ENCODE data around the gene OXSM. TPM values are rescaled to one million over a fixed set of nuclear protein-coding genes. Genes with fewer than 3 reads are reported as not detected.
A peak's percentile ranks its signal among the peaks of the same experiment; 100 is the strongest.

The OXSM gene
- total and polyA plus RNA-seq, 10 of the 15 experiments (the other 5 are each of a cell fraction or from before 2014, with no cell fraction given) = 12.9 to 37.5 (median 22.1) TPM

DNA sequence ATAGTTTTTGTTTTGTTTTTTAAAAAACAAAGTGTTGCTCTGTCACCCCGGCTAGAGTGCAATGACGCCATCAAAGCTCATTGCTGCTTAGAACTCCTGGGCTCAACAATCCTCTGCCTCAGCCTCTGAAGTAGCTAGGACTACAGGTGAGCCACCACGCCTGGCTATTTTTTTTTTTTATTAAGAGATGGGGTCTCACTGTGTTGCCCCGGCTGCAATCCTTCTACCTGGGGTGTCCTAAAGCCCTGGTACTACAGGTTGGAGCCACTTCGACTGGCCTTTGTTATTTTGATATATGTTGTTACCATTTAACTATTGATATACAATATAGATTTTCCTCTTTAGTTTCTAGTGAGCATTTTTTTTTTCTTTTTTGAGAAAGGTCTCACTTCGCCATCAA is 9.3 kb upstream of the OXSM start:
- RAD21 ChIA-PET (ENCODE audit: unreplicated experiment) = interaction anchor here (0.9 to 1.9 kb wide), 6 partner anchors 9 to 120 kb away, joined by 3 to 6 read pairs (median 4); partner anchors contain the start of gene OXSM
- Histone ChIP-seq H3K36me3 (ENCODE audit: control insufficient read depth in 2 of 2, insufficient read depth in 2 of 2, low read length in 1 of 2) (peaks cover 2 to 17% of the 10 kb centered on the region in 2 experiments; a peak in 3 of 4 replicates), H3K79me2 (ENCODE audit: control insufficient read depth, insufficient read depth, low read length) (peaks cover 44% of the 10 kb centered on the region), H3K4me1 (ENCODE audit: control insufficient read depth, insufficient read depth, low read length) (peaks cover 10% of the 10 kb centered on the region), H3K4me3 (peak overlapping the region; percentile 79), H3K4me2 (ENCODE audit: control insufficient read depth, insufficient read depth) (peak overlapping the region; percentile 80), H3K9ac (ENCODE audit: control insufficient read depth, insufficient read depth, low read length) (peak overlapping the region; percentile 47), H3K27me3 (replicated peaks in 1 of 2; ENCODE audit: control insufficient read depth in 2 of 2, insufficient read depth in 2 of 2, low read length in 1 of 2) (no peaks in the 10 kb centered on the region), H3K27ac (ENCODE audit: control insufficient read depth, insufficient read depth) (peak overlapping the region; percentile 86), H3K9me3 (replicated peaks; ENCODE audit: control insufficient read depth, insufficient read depth, low read length) (peaks cover 9% of the 10 kb centered on the region; the same call in 2 of the 3 replicates), H2AFZ (ENCODE audit: control insufficient read depth, low read depth, low read length) (no peak overlapping the region), H4K20me1 (ENCODE audit: control insufficient read depth, insufficient read depth) (no peaks in the 10 kb centered on the region)
- SMC1A ChIA-PET (ENCODE audit: uncharacterized antibody, unreplicated experiment) = interaction anchor here (0.7 to 2.5 kb wide), 12 partner anchors 9 to 132 kb away, joined by 3 to 10 read pairs (median 4); partner anchors contain the start of gene OXSM
- DNase-seq (ENCODE audit: low read depth, low spot score) (no peak), FAIRE-seq (no peak), ATAC-seq (no peak)
- intact Hi-C loops (cut with micrococcal nuclease; ENCODE audit: unreplicated experiment) (loop anchor here (1.0 kb wide), 1 partner anchor 117 kb away; no protein-coding TSS in a partner anchor), in situ Hi-C loops (cut with MboI) (loop anchor here (5.0 to 25.0 kb wide), 2 partner anchors 113 to 1843 kb away; partner anchors contain the start of gene NR1D2)
- 81% methylated on average over 6 of the region's 6 CpGs for WGBS (ENCODE audit: insufficient coverage, insufficient replicate concordance, low lambda C conversion rate, missing lambda C conversion rate)
- CTCF ChIA-PET = interaction anchor here (0.6 to 1.9 kb wide), 7 partner anchors 8 to 133 kb away, joined by 3 to 8 read pairs (median 3); no protein-coding TSS in a partner anchor
- no TSS peak for BruUV-seq (replicated peaks)
- TF ChIP-seq EGR1 (IDR thresholded peaks at IDR 0.05; ENCODE audit: borderline replicate concordance in 1 of 2, low read depth in 2 of 2, low read length in 2 of 2) = no peak
- no peak for TF ChIP-seq FOXK2 (IDR thresholded peaks at IDR 0.05)
- TF ChIP-seq KDM1A (IDR thresholded peaks at IDR 0.05; ENCODE audit: borderline replicate concordance) = no peak
- TF ChIP-seq SIX5 (IDR thresholded peaks at IDR 0.05; ENCODE audit: low read depth, low read length, severe bottlenecking) = no peak
- no peak for TF ChIP-seq CBX5 (IDR thresholded peaks at IDR 0.05; ENCODE audit: low read depth)
- no peak for TF ChIP-seq NR2C2 (IDR thresholded peaks at IDR 0.05; ENCODE audit: borderline replicate concordance, control insufficient read depth, insufficient read length, low read depth)
- TF ChIP-seq ZNF24 (IDR thresholded peaks at IDR 0.05) = no peak
- no peak for TF ChIP-seq MTA2 (IDR thresholded peaks at IDR 0.05; ENCODE audit: low read depth)
- TF ChIP-seq EP300 (IDR thresholded peaks at IDR 0.05; ENCODE audit: borderline replicate concordance in 1 of 2, control insufficient read depth in 1 of 2, low read depth in 2 of 2, low read length in 2 of 2) = no peak
- no peak for TF ChIP-seq CEBPB (IDR thresholded peaks at IDR 0.05; ENCODE audit: borderline replicate concordance in 1 of 2, low read depth in 2 of 2, low read length in 2 of 2)
- no peak for TF ChIP-seq SREBF1 (IDR thresholded peaks at IDR 0.05; ENCODE audit: low read length)
- TF ChIP-seq FOXM1 (IDR thresholded peaks at IDR 0.05; ENCODE audit: low read depth, low read length) = no peak
- TF ChIP-seq, protein P1, sequence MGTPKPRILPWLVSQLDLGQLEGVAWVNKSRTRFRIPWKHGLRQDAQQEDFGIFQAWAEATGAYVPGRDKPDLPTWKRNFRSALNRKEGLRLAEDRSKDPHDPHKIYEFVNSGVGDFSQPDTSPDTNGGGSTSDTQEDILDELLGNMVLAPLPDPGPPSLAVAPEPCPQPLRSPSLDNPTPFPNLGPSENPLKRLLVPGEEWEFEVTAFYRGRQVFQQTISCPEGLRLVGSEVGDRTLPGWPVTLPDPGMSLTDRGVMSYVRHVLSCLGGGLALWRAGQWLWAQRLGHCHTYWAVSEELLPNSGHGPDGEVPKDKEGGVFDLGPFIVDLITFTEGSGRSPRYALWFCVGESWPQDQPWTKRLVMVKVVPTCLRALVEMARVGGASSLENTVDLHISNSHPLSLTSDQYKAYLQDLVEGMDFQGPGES (IDR thresholded peaks at IDR 0.05) = no peak
- POLR2A ChIA-PET = interaction anchor here (0.7 to 1.8 kb wide), 9 partner anchors 9 to 124 kb away, joined by 3 to 8 read pairs (median 3); partner anchors contain the start of gene OXSM
